Measurements from ENCODE around the gene TMTC2. TPM values are rescaled to one million over a fixed set of nuclear protein-coding genes. Genes with fewer than 3 reads are reported as not detected.

The TMTC2 gene
- total RNA-seq, 1 experiment from 2014 or later: 1.7 TPM

DNA sequence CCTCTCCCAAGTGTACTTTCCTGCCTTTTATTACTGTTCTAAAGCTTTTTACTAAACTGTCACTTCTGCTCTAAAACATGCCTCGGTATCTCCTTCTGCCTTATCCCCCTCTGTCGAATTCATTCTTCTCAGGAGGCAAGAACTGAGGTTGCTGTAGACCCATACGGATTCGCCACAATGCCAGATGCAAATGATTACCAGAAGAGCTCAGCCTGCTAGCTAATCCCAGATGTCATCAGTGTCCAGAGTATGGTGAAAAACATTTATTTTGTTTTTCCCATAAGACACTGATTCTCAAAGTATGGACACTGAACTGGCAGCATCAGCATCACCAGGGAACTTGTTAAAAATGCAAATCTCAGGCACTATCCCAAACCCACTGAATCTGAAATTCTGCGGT is 359.3 kb downstream of the TMTC2 start:
- Mint-ChIP-seq H3K36me3 (ENCODE audit: insufficient read depth, unreplicated experiment) (no peaks in the 10 kb centered on the region), H3K4me3 (ENCODE audit: unreplicated experiment) (no peak overlapping the region), H3K9me3 (ENCODE audit: unreplicated experiment) (no peaks in the 10 kb centered on the region), H3K27me3 (ENCODE audit: insufficient read depth, unreplicated experiment) (no peaks in the 10 kb centered on the region), H3K27ac (ENCODE audit: low read depth, unreplicated experiment) (no peak overlapping the region), H3K4me1 (ENCODE audit: insufficient read depth, unreplicated experiment) (no peaks in the 10 kb centered on the region)
- TF ChIP-seq, protein P1, sequence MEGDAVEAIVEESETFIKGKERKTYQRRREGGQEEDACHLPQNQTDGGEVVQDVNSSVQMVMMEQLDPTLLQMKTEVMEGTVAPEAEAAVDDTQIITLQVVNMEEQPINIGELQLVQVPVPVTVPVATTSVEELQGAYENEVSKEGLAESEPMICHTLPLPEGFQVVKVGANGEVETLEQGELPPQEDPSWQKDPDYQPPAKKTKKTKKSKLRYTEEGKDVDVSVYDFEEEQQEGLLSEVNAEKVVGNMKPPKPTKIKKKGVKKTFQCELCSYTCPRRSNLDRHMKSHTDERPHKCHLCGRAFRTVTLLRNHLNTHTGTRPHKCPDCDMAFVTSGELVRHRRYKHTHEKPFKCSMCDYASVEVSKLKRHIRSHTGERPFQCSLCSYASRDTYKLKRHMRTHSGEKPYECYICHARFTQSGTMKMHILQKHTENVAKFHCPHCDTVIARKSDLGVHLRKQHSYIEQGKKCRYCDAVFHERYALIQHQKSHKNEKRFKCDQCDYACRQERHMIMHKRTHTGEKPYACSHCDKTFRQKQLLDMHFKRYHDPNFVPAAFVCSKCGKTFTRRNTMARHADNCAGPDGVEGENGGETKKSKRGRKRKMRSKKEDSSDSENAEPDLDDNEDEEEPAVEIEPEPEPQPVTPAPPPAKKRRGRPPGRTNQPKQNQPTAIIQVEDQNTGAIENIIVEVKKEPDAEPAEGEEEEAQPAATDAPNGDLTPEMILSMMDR (IDR thresholded peaks at IDR 0.05; ENCODE audit: unreplicated experiment): no peak
- DNase-seq (ENCODE audit: unreplicated experiment): no peak
- POLR2A ChIA-PET: no interaction called here
- intact Hi-C loops (cut with micrococcal nuclease): no loop called here
- BruUV-seq (replicated peaks): no TSS peak
- CTCF ChIA-PET: interaction anchor here (0.5 to 0.6 kb wide), 2 partner anchors 180 to 1377 kb away, joined by 3 read pairs; no protein-coding TSS in a partner anchor

DNA sequence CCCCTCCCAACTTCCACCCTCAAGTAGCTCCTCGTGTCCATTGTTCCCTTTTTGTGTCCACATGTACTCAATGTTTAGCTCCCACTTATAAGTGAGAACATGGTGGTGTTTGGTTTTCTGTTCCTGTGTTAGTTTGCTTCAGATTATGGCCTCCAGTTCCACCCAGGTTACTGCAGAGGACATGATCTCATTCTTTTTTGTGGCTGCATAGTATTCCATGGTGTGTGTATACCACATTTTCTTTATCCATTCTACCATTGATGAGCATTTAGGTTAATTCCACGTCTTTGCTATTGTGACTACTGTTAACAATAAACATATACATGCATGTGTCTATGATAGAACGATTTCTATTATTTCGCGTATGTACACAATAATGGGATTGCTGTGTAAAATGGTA is 362.6 kb downstream of the TMTC2 start:
- ChIA-PET POLR2A (no interaction called here), CTCF (no interaction called here)
- DNase-seq (ENCODE audit: unreplicated experiment): no peak
- H3K27me3 Mint-ChIP-seq (ENCODE audit: insufficient read depth, unreplicated experiment): no peaks in the 10 kb centered on the region
- H3K9me3 Mint-ChIP-seq (ENCODE audit: unreplicated experiment): no peaks in the 10 kb centered on the region
- H3K27ac Mint-ChIP-seq (ENCODE audit: low read depth, unreplicated experiment): no peak overlapping the region
- intact Hi-C loops (cut with micrococcal nuclease): no loop called here
- no peaks in the 10 kb centered on the region for H3K4me1 Mint-ChIP-seq (ENCODE audit: insufficient read depth, unreplicated experiment)
- H3K36me3 Mint-ChIP-seq (ENCODE audit: insufficient read depth, unreplicated experiment): no peaks in the 10 kb centered on the region
- TF ChIP-seq, protein P1 (IDR thresholded peaks at IDR 0.05; ENCODE audit: unreplicated experiment): no peak
- BruUV-seq (replicated peaks): no TSS peak
- H3K4me3 Mint-ChIP-seq (ENCODE audit: unreplicated experiment): no peak overlapping the region

DNA sequence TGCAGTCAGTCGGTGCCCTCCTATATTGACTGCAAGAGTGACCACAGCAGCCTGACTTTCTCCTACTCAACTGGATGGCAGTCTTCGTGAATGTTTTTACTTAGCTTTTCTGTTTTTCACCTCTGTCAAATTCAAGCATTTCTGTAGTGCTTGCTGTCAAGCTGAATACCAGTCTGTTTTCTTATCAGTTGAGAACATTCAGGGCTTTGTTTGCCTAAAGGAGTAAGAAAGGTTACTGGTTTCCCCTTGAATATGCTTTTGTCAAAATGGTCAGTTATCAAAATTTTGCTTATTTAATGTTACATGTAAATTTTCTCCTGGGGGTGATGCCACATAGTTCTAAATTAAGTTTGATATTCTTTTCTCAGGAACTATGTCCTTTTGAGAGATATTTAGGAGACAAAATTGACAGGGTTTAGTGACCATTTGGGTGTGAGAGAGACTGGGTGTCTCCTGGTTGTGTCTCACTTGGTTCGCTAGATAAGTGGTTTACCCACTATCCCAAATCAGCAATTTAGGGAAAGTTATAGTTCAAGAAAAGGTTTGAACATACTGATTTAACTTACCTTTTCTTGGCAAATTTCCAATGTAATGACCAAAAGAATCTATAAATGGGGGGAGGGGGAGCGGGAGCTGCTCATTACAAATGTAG is 366.3 kb downstream of the TMTC2 start:
- Mint-ChIP-seq H3K36me3 (ENCODE audit: insufficient read depth, unreplicated experiment) (no peaks in the 10 kb centered on the region), H3K27ac (ENCODE audit: low read depth, unreplicated experiment) (no peak overlapping the region), H3K4me3 (ENCODE audit: unreplicated experiment) (no peak overlapping the region), H3K27me3 (ENCODE audit: insufficient read depth, unreplicated experiment) (no peaks in the 10 kb centered on the region), H3K9me3 (ENCODE audit: unreplicated experiment) (no peaks in the 10 kb centered on the region), H3K4me1 (ENCODE audit: insufficient read depth, unreplicated experiment) (no peaks in the 10 kb centered on the region)
- DNase-seq (ENCODE audit: unreplicated experiment): no peak
- TF ChIP-seq, protein P1 (IDR thresholded peaks at IDR 0.05; ENCODE audit: unreplicated experiment): no peak
- BruUV-seq (replicated peaks): no TSS peak
- ChIA-PET POLR2A (no interaction called here), CTCF (no interaction called here)
- intact Hi-C loops (cut with micrococcal nuclease): no loop called here

DNA sequence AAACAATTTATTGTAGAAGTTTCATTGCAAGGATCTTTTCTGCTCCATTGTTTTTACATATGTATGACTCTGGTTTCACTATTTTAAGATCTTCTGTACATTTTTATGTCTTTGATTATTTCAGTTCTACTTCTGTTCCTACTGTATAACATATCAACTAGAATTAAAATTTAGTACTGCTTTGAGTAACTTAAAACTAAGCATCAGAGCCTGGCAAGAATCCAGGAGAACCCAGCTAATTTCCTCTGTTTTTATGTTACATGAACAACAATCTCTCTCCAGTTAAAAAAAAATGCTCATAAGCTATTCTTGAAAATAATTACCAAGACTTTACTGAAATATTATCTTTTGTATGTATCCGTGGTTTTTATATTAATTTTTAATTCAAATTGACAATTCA is 370.7 kb downstream of the TMTC2 start:
- H3K4me3 Mint-ChIP-seq (ENCODE audit: unreplicated experiment): no peak overlapping the region
- no peaks in the 10 kb centered on the region for H3K4me1 Mint-ChIP-seq (ENCODE audit: insufficient read depth, unreplicated experiment)
- DNase-seq (ENCODE audit: unreplicated experiment): no peak
- POLR2A ChIA-PET: no interaction called here
- H3K36me3 Mint-ChIP-seq (ENCODE audit: insufficient read depth, unreplicated experiment): no peaks in the 10 kb centered on the region
- no TSS peak for BruUV-seq (replicated peaks)
- TF ChIP-seq, protein P1 (IDR thresholded peaks at IDR 0.05; ENCODE audit: unreplicated experiment): no peak
- no peaks in the 10 kb centered on the region for H3K27me3 Mint-ChIP-seq (ENCODE audit: insufficient read depth, unreplicated experiment)
- intact Hi-C loops (cut with micrococcal nuclease): no loop called here
- no peak overlapping the region for H3K27ac Mint-ChIP-seq (ENCODE audit: low read depth, unreplicated experiment)
- CTCF ChIA-PET: no interaction called here
- H3K9me3 Mint-ChIP-seq (ENCODE audit: unreplicated experiment): no peaks in the 10 kb centered on the region
